Measurements from ENCODE around the gene RBM20.
"Not testable (repeated sequence)": the region's sequence is repeated elsewhere in the genome, so short reads cannot be mapped to it uniquely, and the experiment has no call there.

The RBM20 gene

DNA sequence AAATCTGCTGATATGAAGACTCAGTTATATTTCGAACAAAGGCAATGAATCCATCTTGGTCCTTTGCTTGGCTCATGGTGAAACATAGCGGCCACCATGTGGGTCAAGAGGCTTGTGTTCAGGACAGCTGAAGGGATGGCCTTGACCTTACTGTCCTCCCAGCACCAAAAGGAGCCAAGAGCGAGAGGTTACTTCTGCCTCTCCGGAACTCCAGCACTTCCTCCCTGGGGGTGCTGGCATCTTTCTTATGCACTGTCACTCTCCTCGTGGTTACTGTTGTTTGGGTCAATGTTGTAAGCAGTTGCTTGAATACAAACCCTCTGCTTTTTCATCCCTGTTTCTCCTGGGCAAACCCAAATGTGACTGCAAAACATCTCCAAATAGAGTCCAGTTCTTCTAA lies 100.6 kb downstream of the RBM20 start:
- DNase-seq: no peak

- peak; percentile 60 for DNase-seq
These were observed 102.2 kb downstream of the RBM20 start for GRCh38 chr10:110746254-110746826.

DNA sequence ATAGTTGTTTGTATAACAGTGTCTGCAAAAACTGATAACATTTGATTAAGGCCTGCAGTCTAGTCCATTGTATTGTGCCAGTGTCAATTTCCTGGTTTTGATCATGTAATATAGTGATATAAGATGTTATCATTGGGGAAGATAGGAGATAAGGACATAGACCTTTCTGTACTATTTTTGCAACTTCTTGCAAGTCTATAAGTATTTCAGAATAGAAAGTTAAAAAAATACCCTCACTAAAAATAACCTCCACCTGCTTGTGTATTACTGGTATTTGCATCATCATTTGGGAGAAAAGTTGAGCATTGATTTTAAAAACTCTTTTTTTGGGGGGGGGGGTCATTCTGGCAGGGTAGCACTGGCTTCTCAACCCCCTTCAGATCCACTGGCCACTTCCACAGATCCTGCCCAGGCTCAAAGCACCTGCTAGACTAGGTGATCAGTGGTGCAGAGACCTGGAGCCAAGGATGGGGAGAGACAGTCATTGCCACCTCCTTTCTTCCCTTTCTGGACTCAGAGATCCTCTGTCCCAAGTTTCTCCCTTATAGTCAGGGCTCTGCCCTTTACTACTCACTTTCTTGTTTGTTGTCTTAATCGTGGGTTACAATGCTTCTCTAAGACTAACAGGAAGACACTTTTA lies 103.0 kb downstream of the RBM20 start:
- DNase-seq: no peak

GRCh38 chr10:110747609-110748464 lies 103.7 kb downstream of the RBM20 start:
- no peak for DNase-seq

- no peak for DNase-seq
These were observed 104.8 kb downstream of the RBM20 start for GRCh38 chr10:110748970-110749369.

DNA sequence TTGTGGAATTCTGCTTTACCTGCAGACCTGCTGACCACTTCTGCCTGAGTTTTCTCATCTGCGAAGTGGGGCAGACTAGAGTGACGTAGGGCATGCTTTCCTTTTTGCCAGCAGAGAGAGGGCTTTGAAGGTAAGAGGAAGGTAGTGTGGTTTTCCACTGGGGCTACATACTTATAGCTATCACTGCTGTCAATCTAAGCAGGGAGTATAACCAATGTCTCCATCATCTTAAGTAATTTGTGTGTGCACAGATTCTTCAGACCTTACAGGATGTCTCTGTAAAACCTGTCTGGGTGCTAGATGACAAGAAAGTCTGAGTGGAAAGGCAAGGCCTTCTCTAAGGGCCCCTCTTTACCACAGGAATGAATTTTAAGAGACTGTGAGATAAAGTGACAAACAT lies 106.8 kb downstream of the RBM20 start:
- no peak for DNase-seq

GRCh38 chr10:110751850-110752249 lies 107.7 kb downstream of the RBM20 start:
- DNase-seq: no peak

- DNase-seq: no peak
These were observed 109.3 kb downstream of the RBM20 start for GRCh38 chr10:110753462-110753861.

DNA sequence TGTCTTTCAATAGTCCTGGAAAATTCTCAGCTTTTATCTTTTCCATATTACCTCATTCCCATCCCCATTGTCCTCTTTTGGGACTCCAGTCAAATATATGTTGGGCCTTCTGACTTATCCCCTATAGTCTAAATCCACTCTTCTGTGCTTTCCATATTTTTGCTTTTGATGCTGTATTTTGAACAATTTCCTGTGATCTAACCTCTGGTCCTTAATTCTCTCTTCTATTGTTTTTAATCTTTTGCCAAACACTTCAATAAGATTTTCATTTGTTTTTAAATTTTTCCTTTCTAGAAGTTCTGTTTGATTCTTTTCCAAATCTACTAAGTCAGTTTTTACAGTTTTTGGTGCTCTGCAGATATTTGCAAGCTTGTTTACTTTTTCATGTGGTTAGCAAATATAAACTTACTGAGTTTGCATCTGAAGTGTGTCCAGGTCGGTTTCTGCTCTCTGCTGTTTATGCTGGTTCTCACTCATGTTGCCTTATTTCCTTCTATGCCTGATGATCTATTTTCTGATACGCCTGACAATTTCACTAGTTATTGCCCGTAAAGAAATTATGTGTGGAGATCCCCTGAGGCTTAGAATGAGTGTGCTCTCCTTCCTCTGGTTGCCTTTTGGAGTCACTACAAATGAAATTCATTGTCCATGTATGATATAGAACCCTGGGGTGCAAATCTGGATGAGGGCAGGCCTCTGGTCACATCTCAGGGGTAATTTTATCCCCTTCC lies 110.4 kb downstream of the RBM20 start:
- DNase-seq: no peak

- DNase-seq: no peak
These were observed 111.6 kb downstream of the RBM20 start for GRCh38 chr10:110755781-110756180.

DNA sequence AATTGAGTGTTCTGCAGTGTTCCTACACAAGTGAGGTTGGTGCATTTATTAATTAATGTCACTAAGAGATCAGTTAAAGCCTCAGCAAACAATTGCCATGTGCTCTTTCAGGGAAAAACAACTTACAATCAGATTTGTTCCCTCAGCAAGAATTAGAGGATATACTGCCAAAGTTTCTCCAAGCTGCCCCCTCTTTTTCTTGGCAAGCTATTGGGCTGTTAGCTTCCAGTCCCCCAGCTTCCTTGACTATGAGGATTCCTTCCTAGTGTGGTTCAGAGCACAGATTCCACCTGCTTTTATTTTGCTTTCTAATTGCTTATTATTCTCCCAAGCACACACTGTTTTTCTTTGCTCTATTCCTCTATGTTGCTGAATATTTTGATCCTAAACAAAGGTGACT lies 112.7 kb downstream of the RBM20 start:
- DNase-seq: no peak

GRCh38 chr10:110757586-110757985 lies 113.5 kb downstream of the RBM20 start:
- DNase-seq: no peak

DNA sequence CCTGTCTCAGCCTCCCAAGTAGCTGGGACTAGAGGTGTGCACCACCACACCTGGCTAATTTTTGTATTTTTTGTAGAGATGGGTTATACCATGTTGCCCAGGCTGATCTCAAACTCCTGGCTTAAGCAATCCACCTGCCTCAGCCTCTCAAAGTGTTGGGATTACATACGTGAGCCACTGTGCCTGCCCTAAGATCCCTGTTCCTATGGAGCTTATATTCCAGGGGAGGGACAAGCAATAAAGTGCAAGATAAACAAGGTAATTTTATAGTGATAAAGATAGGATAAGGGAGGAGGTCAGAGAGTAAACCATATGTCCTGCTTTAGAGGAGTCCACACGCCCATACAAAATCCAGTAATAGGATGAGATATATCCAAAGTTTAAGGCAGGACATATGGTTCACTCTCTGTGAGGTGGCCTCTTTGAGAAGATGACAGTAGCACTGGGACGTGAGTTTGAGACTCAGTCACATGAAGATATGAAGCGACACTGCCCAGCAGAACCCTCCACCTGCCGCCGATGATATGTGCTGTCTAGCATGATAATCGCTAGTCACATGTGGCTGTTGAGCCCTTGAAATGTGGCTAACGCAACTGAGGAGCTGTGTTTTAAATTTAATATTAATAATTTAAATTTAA lies 114.1 kb downstream of the RBM20 start:
- DNase-seq: no peak

- DNase-seq: no peak
These were observed 114.8 kb downstream of the RBM20 start for GRCh38 chr10:110758898-110759297.

DNA sequence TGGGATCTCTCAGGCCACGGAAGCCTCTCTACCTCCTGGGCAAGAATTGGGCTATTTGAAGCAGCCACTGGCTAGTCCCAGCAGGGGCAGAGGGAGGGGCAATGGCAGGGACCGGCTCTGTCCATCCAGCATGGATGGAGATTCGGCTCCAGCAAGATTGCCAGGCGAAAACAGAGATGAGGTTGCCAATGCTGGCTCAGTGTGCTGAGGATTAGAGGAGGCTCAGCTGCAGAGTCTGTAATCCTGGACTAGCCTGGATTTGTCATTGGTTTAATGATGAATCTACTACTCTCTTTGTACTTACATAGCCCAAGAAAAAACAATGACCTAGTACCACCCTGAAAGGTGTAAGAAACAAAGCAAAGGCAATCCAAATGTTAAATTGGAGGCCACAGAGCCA lies 115.4 kb downstream of the RBM20 start:
- no peak for DNase-seq

GRCh38 chr10:110762109-110762848 lies 118.1 kb downstream of the RBM20 start:
- DNase-seq: peak; percentile 94

DNA sequence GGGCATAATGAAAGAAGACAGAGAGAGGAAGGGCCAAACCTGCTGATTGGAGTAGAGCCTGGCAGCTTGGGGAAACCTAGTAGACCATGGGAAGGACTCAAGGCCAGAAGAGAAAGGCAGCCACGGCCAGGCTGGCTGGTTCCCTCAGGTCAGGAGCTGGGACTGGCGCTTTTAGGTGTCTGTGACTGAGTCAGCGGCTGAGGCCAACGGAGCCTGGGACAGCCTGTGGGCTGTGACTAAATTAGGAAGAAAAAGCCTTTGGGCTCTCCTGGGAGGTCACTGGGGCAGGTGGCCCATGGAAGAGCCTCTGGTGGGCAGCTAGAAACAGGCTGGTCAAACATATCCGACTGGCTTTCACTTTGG lies 118.7 kb downstream of the RBM20 start:
- no peak for DNase-seq

DNA sequence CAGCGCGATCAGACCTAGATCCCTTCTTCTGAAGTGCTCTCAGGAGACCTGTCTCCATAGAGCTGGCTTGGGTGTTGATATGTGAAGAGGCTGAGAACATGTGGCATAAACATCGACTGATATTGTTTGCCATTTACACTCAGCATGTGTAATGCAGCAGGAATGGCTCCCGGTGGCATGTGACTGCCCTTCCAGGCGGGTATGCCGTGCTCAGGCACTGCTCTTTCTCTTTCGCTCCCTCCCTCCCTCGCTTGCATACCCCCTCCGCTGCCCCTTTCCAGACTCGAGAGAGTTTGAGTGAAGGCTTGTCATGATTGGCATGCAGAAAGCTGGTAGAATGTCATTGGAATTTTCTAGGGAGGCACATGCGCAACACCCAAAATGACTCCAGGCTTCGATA lies 120.2 kb downstream of the RBM20 start:
- DNase-seq: peak; percentile 13

- no peak for DNase-seq
These were observed 120.8 kb downstream of the RBM20 start for GRCh38 chr10:110764793-110765512.

DNA sequence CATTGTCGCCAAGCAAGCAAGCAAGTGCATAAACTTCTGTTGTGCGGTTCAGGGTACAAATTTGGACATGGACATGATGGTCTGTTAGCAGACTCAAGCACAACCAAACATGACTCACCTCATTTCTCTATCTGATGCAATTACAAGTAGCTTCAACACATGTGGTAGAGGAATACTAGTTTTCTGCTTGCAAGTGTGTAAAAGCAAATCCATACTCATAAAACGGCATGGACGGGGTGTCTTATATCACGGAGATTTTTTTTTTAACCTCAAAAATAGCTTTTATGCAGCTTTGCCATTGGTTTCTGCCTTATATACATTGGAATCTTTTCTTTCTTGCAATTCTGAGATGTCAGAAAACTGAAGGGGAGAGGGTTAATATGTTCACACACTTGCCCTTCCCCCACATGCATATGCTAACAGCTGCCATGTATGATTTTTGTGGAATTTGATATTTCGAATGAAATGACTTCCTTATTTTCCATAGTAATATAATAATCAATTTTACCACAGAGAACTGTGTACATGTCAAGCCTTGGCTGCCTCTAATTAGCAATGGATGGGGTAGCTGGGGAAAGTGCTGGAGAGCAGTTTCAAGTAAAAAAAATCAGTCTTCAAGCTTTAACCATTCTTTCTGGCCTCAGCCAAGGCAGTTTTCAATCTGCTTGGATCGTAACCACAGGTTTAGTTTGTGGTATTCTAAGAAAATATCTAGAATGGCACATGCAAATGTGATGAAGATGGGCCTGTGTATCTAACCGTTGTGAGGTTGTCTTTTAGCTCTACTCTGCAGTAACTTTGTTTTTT lies 121.6 kb downstream of the RBM20 start:
- DNase-seq: no peak

- DNase-seq: not testable (repeated sequence)
These were observed 123.5 kb downstream of the RBM20 start for GRCh38 chr10:110767601-110768000.
